Uterus (tissue), 4 donors: ENCODE data around the gene TWNK. TPM values are rescaled to one million over a fixed set of nuclear protein-coding genes. Genes with fewer than 3 reads are reported as not detected.

ENCODE experiments used
- DNase-seq, 2 donors: peaks; one replicate each; pipeline ENCODE4 v3.0.0-alpha.2; 2019 to 2020
- H3K27ac ChIP-seq, 2 donors: fragments of 200-600 bp; sonication (generic); 1 replicate in 1 of 2; 2 replicates in 1 of 2; pipeline ENCODE4 v1.5.1; 2016 to 2018
- H3K27me3 ChIP-seq, 2 donors: fragments of 200-600 bp; sonication (generic); one replicate each; pipeline ENCODE4 v1.5.1; 2018 to 2019; ENCODE audit warnings: control low read depth in 1 of 2
- H3K36me3 ChIP-seq, 2 donors: fragments of 200-600 bp; sonication (generic); one replicate each; pipeline ENCODE4 v1.5.1; 2019; ENCODE audit warnings: control low read depth in 1 of 2
- H3K4me1 ChIP-seq, 2 donors: fragments of 200-600 bp; sonication (generic); one replicate each; pipeline ENCODE4 v1.5.1; 2018 to 2019; ENCODE audit warnings: control low read depth in 1 of 2
- H3K4me3 ChIP-seq, 2 donors: fragments of 200-600 bp; sonication (generic); 1 replicate in 1 of 2; 2 replicates in 1 of 2; pipeline ENCODE4 v1.5.1; 2018 to 2019; ENCODE audit warnings: mild to moderate bottlenecking in 1 of 2
- H3K9me3 ChIP-seq, 2 donors: fragments of 200-600 bp; sonication (generic); one replicate each; pipeline ENCODE4 v1.5.1; 2019; ENCODE audit warnings: control low read depth in 1 of 2
- POLR2A ChIP-seq, 2 donors: fragments of 450-650 bp; IDR thresholded peaks; one replicate each; pipeline ENCODE4 v1.6.1; 2016; ENCODE audit warnings: antibody characterized with exemption in 2 of 2, mild to moderate bottlenecking in 1 of 2, moderate library complexity in 1 of 2
- intact Hi-C: fragments of 100-400 bp; cut with DNase I; formaldehyde crosslinking; loops from one replicate; pipeline ENCODE4 v1.15.1; 2023; ENCODE audit warnings: low total_unique reads
- total RNA-seq, 4 donors: library from RNA; depleted of rRNA in 3 of 4; stranded (reverse); fragments of >200 nt in 3 of 4; gene quantifications; one replicate each; pipeline versions ENCODE4 v1.1.0 to v1.2.4, GENCODE V29; 2014 to 2023
- TF ChIP-seq, protein P1 (sequence below), 4 experiments: fragments of 200-600 bp in 2 of 4; fragments of 450-650 bp in 2 of 4; sonication (generic) in 2 of 4; IDR thresholded peaks; one replicate each; pipeline ENCODE4 v1.5.1; 2016 to 2019; ENCODE audit warnings: antibody characterized with exemption in 4 of 4, mild to moderate bottlenecking in 2 of 4, moderate library complexity in 1 of 4
- donor health status: DM: yes; HTN: yes; CAD: no.

The TWNK gene
- total RNA-seq, 4 donors from 2014 or later = 0.51 to 11.8 (median 6.2) TPM

- Histone ChIP-seq H3K9me3 (no peaks in the 10 kb centered on the region), H3K27me3 (no peaks in the 10 kb centered on the region), H3K4me3 (no peak overlapping the region), H3K36me3 (no peaks in the 10 kb centered on the region), H3K27ac (no peak overlapping the region), H3K4me1 (peaks cover 6 to 20% of the 10 kb centered on the region in 2 donors)
- TF ChIP-seq POLR2A (IDR thresholded peaks at IDR 0.05) = no peak
- TF ChIP-seq, protein P1, sequence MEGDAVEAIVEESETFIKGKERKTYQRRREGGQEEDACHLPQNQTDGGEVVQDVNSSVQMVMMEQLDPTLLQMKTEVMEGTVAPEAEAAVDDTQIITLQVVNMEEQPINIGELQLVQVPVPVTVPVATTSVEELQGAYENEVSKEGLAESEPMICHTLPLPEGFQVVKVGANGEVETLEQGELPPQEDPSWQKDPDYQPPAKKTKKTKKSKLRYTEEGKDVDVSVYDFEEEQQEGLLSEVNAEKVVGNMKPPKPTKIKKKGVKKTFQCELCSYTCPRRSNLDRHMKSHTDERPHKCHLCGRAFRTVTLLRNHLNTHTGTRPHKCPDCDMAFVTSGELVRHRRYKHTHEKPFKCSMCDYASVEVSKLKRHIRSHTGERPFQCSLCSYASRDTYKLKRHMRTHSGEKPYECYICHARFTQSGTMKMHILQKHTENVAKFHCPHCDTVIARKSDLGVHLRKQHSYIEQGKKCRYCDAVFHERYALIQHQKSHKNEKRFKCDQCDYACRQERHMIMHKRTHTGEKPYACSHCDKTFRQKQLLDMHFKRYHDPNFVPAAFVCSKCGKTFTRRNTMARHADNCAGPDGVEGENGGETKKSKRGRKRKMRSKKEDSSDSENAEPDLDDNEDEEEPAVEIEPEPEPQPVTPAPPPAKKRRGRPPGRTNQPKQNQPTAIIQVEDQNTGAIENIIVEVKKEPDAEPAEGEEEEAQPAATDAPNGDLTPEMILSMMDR (IDR thresholded peaks at IDR 0.05) = no peak
- intact Hi-C loops = no loop called here
- DNase-seq = peak in 1 of 2 donors; percentile 4
Observed at GRCh38 chr10:100983868-100984671, 3.3 kb upstream of the TWNK start.

DNA sequence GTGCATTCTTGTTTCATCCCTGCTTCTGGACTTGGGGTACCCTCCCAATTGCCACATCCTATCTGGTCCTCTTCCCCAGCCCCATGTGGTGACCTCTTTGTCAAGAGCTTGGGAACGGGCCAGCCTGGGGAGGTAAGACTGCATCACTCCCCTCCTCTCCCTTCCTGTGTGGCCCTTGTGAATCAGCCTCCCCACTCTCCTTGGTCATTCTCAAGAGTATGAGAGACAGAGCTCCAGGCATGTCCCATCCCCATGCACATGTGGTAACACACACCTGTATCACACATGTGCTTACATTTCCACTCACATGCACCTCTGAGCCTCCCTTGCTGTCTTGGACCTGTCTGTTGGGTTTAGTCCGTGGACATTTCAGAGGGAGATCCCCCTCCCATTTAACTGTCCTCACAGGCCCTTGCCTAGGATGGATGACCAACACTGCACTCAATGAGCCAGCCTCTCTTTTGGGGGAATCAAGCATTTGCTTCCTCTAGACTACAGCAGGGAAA is 2.6 kb upstream of the TWNK start:
- DNase-seq = no peak
- Histone ChIP-seq H3K4me3 (no peak overlapping the region), H3K27ac (no peak overlapping the region), H3K4me1 (peaks cover 6 to 20% of the 10 kb centered on the region in 2 donors), H3K36me3 (no peaks in the 10 kb centered on the region), H3K27me3 (no peaks in the 10 kb centered on the region), H3K9me3 (no peaks in the 10 kb centered on the region)
- intact Hi-C loops = no loop called here
- no peak for TF ChIP-seq POLR2A (IDR thresholded peaks at IDR 0.05)

- Histone ChIP-seq H3K36me3 (no peaks in the 10 kb centered on the region), H3K27ac (no peak overlapping the region), H3K27me3 (no peaks in the 10 kb centered on the region), H3K4me3 (no peak overlapping the region), H3K4me1 (peaks cover 6 to 20% of the 10 kb centered on the region in 2 donors), H3K9me3 (no peaks in the 10 kb centered on the region)
- DNase-seq = no peak
- no peak for TF ChIP-seq POLR2A (IDR thresholded peaks at IDR 0.05)
- TF ChIP-seq, protein P1 (IDR thresholded peaks at IDR 0.05) = no peak
- intact Hi-C loops = no loop called here
Observed at GRCh38 chr10:100985336-100985735, 2.0 kb upstream of the TWNK start.

DNA sequence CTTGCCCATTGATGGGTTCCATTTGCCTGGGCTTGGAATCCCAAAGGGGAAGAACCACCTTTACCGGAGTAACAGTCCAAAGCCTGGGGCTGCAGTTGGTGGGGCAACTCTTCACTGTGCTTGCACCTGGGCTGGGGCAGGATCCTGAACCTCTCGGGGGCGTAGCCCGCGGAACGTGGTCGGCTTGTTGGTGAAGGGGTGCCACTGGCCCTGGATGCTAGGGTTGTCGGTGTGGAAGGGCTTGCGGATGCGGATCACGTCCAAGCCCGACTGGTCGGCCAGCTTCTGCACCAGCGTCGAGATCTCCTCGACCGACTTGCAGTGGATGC is 756 bp upstream of the TWNK start:
- no peaks in the 10 kb centered on the region for H3K27me3 ChIP-seq
- peak overlapping the region; percentile 87 to 88 for H3K4me3 ChIP-seq
- H3K4me1 ChIP-seq = peaks cover 6 to 20% of the 10 kb centered on the region in 2 donors
- no peak for DNase-seq
- H3K9me3 ChIP-seq = no peaks in the 10 kb centered on the region
- peak overlapping the region; percentile 76 to 77 for H3K27ac ChIP-seq
- intact Hi-C loops = no loop called here
- no peaks in the 10 kb centered on the region for H3K36me3 ChIP-seq
- TF ChIP-seq, protein P1 (IDR thresholded peaks at IDR 0.05) = no peak
- no peak for TF ChIP-seq POLR2A (IDR thresholded peaks at IDR 0.05)

DNA sequence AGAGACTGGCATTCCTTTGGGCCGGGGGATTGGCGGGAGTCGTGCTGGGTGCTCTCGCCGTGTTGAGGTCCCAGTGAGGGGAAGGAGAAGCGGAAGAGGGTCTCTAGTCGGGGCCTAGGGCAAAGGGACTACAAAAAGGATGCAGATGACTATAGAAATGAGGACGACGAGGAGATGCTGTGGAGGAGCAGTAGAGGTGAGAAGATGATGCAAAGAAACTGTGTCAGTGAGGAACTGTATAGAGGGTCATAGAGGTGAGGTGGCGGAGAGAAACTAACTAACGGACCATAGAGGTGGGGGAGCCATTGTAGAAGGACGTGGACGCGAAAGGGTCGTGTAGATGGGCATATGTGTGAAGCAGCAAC is 324 bp downstream of the TWNK start:
- intact Hi-C loops = no loop called here
- Histone ChIP-seq H3K9me3 (no peaks in the 10 kb centered on the region), H3K36me3 (no peaks in the 10 kb centered on the region), H3K27me3 (no peaks in the 10 kb centered on the region), H3K4me1 (peaks cover 6 to 20% of the 10 kb centered on the region in 2 donors), H3K4me3 (peak overlapping the region; percentile 87 to 88), H3K27ac (peak overlapping the region; percentile 76 to 77)
- no peak for DNase-seq
- TF ChIP-seq POLR2A (IDR thresholded peaks at IDR 0.05) = no peak
- TF ChIP-seq, protein P1 (IDR thresholded peaks at IDR 0.05) = no peak
